IMR-90 (cell line): ENCODE results near the gene PTPN5.

Experiments
- CEBPB ChIP-seq: IDR thresholded peaks from 2 replicates; pipeline ENCODE4 v1.6.1; 2012; ENCODE audit warnings: low read depth, low read length, improper control_type of control experiment
- CTCF ChIP-seq: conservative IDR thresholded peaks from 2 replicates; pipeline ENCODE4 v1.5.1; 2012; ENCODE audit warnings: mild to moderate bottlenecking, low read depth, low read length, improper control_type of control experiment
- POLR2A ChIP-seq: IDR thresholded peaks from 2 replicates; pipeline ENCODE4 v1.6.1; 2012; ENCODE audit warnings: mild to moderate bottlenecking, low read depth, low read length
- RCOR1 ChIP-seq: IDR thresholded peaks from 2 replicates; pipeline ENCODE4 v1.6.1; 2012; ENCODE audit warnings: mild to moderate bottlenecking, low read length, improper control_type of control experiment; ENCODE audit not compliant: insufficient replicate concordance
- RFX5 ChIP-seq: IDR thresholded peaks from 2 replicates; pipeline ENCODE4 v1.8.0; 2012; ENCODE audit warnings: low read depth, mild to moderate bottlenecking, low read length, moderate library complexity

DNA sequence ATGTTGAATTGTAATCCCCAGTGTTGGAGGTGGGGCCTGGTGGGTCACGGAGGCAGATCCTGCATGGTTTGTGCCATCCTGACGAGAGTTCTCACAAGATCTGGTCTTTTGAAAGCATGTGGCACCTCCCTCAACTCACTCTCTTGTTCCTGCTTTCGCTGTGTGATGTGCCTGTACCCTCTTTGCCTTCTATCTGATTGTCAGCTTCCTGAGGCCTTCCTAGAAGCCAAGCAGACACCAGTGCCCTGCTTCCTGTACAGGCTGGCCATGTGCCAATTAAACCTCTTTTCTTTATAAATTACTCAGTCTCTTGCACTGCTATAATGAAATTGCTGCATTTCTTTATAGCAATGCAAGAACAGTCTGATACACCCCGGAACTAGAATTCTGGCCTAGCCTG, 13.1 kb downstream of the PTPN5 start:
- TF ChIP-seq RFX5 = no peak
- no peak for TF ChIP-seq CTCF
- TF ChIP-seq POLR2A = no peak
- TF ChIP-seq RCOR1 = no peak
- TF ChIP-seq CEBPB = no peak
